PC-9 (cell line): ENCODE results near the gene MYO1E. TPM values are rescaled to one million over a fixed set of nuclear protein-coding genes. Genes with fewer than 3 reads are reported as not detected.

Experiments
- BruUV-seq: library from RNA; stranded (reverse); fragments of 400-500 nt; replicated peaks from 2 replicates; lab custom pipeline; 2021; lab: Mats Ljungman, UMichigan
- CTCF ChIA-PET: fragments of 300-600 bp; sonication (Branson Sonifier 250); formaldehyde crosslinking; loops from one replicate; lab custom pipeline; 2022; ENCODE audit warnings: antibody characterized with exemption; lab: Charles Lee
- POLR2A ChIA-PET: fragments of 300-600 bp; sonication (Branson Sonifier 250); formaldehyde crosslinking; loops from one replicate; lab custom pipeline; 2022; ENCODE audit warnings: antibody characterized with exemption; ENCODE audit not compliant: unreplicated experiment; lab: Charles Lee
- DNase-seq, 2 experiments: peaks; one replicate each; pipeline versions ENCODE4 v3.0.0 to v3.0.0-alpha.2; 2015 to 2022; ENCODE audit warnings: mixed read lengths in 1 of 2
- H2AFZ ChIP-seq: fragments of 200-600 bp; sonication (generic); 2 replicates; pipeline ENCODE4 v1.8.1; 2017; ENCODE audit warnings: antibody characterized with exemption
- H3F3A ChIP-seq: fragments of 200-600 bp; sonication (generic); 2 replicates; pipeline ENCODE4 v1.8.1; 2017; ENCODE audit warnings: antibody characterized with exemption, mild to moderate bottlenecking, low read depth; ENCODE audit not compliant: insufficient read depth
- H3K27ac ChIP-seq: fragments of 200-600 bp; sonication (generic); 2 replicates; pipeline ENCODE4 v1.6.1; 2016; ENCODE audit warnings: mixed run types
- H3K27me3 ChIP-seq: fragments of 200-600 bp; sonication (generic); 2 replicates; pipeline ENCODE4 v1.6.1; 2016; ENCODE audit warnings: low read depth, mixed run types; ENCODE audit not compliant: insufficient read depth
- H3K36me3 ChIP-seq: fragments of 200-600 bp; sonication (generic); 2 replicates; pipeline ENCODE4 v1.6.1; 2016; ENCODE audit warnings: low read depth, mixed run types
- H3K4me1 ChIP-seq: fragments of 200-600 bp; sonication (generic); replicated peaks from 2 replicates; pipeline ENCODE4 v1.6.1; 2016; ENCODE audit warnings: mixed run types; ENCODE audit not compliant: insufficient read depth
- H3K4me2 ChIP-seq: fragments of 200-600 bp; sonication (generic); 2 replicates; pipeline ENCODE4 v1.6.1; 2017; ENCODE audit warnings: mixed run types
- H3K4me3 ChIP-seq: fragments of 200-600 bp; sonication (generic); 2 replicates; pipeline ENCODE4 v1.6.1; 2016; ENCODE audit warnings: mixed run types
- H3K79me2 ChIP-seq: fragments of 200-600 bp; sonication (generic); 2 replicates; pipeline ENCODE4 v1.6.1; 2017; ENCODE audit warnings: low read depth, mixed run types
- H3K9me2 ChIP-seq: fragments of 200-600 bp; sonication (generic); 2 replicates; pipeline ENCODE4 v1.8.1; 2017; ENCODE audit warnings: mild to moderate bottlenecking; ENCODE audit not compliant: insufficient read depth
- H3K9me3 ChIP-seq: fragments of 200-600 bp; sonication (generic); 2 replicates; pipeline ENCODE4 v1.8.1; 2016; ENCODE audit warnings: low read depth; ENCODE audit not compliant: insufficient read depth
- H4K20me1 ChIP-seq: fragments of 200-600 bp; sonication (generic); 2 replicates; pipeline ENCODE4 v1.8.1; 2017; ENCODE audit not compliant: insufficient read depth
- CTCF ChIP-seq: fragments of 200-600 bp; sonication (generic); conservative IDR thresholded peaks from 2 replicates; pipeline ENCODE4 v1.6.1; 2017; ENCODE audit warnings: mixed run types, antibody characterized with exemption, mild to moderate bottlenecking, moderate library complexity
- EZH2 ChIP-seq: fragments of 200-600 bp; sonication (generic); IDR thresholded peaks from 2 replicates; pipeline ENCODE4 v1.8.0; 2017; ENCODE audit warnings: antibody characterized with exemption, low read depth
- intact Hi-C: fragments of 100-400 bp; cut with micrococcal nuclease; formaldehyde crosslinking; loops from one replicate; pipeline ENCODE4 v1.10.0; 2022; ENCODE audit not compliant: unreplicated experiment
- total RNA-seq: library from RNA; stranded (reverse); gene quantifications from 2 replicates; pipeline ENCODE4 v1.2.3, GENCODE V29; 2021

MYO1E gene
- total RNA-seq, 1 experiment from 2014 or later = 156 TPM

GRCh38 chr15:59257140-59257539 lies 115.5 kb downstream of the MYO1E start:
- H3F3A ChIP-seq = peaks cover 55% of the 10 kb centered on the region
- peaks cover 20% of the 10 kb centered on the region; the same call in 1 of the 2 replicates for H3K36me3 ChIP-seq
- ChIA-PET CTCF (interaction anchor here (0.6 to 1.4 kb wide), 2 partner anchors 28 to 110 kb away, joined by 3 to 9 read pairs; no protein-coding TSS in a partner anchor), POLR2A (interaction anchor here (0.6 kb wide), 1 partner anchor 16 kb away, joined by 4 read pairs; no protein-coding TSS in a partner anchor)
- no peak overlapping the region for H3K4me3 ChIP-seq
- peak overlapping the region; percentile 67 for H3K4me2 ChIP-seq
- no peaks in the 10 kb centered on the region for H3K9me3 ChIP-seq
- H3K9me2 ChIP-seq = no peaks in the 10 kb centered on the region
- H4K20me1 ChIP-seq = no peaks in the 10 kb centered on the region
- peak overlapping the region; percentile 90 for H3K27ac ChIP-seq
- H3K4me1 ChIP-seq = peaks cover 54% of the 10 kb centered on the region
- H3K27me3 ChIP-seq = no peaks in the 10 kb centered on the region
- DNase-seq = no peak
- intact Hi-C loops = no loop called here
- no peak overlapping the region for H2AFZ ChIP-seq
- TF ChIP-seq CTCF (no peak), EZH2 (no peak)
- BruUV-seq = no TSS peak
- peaks cover 43% of the 10 kb centered on the region for H3K79me2 ChIP-seq

- CTCF ChIA-PET = interaction anchor here (1.0 to 1.4 kb wide), 2 partner anchors 81 to 110 kb away, joined by 3 to 4 read pairs; no protein-coding TSS in a partner anchor
- TF ChIP-seq EZH2 (no peak), CTCF (no peak)
- Histone ChIP-seq H3K4me1 (peaks cover 58% of the 10 kb centered on the region), H3K9me2 (no peaks in the 10 kb centered on the region), H4K20me1 (no peaks in the 10 kb centered on the region), H2AFZ (no peak overlapping the region), H3K9me3 (no peaks in the 10 kb centered on the region), H3K4me2 (peak overlapping the region; percentile 67), H3K27ac (peak overlapping the region; percentile 90), H3K79me2 (peaks cover 48% of the 10 kb centered on the region), H3K36me3 (peaks cover 23% of the 10 kb centered on the region; the same call in 1 of the 2 replicates), H3K27me3 (no peaks in the 10 kb centered on the region), H3F3A (peaks cover 55% of the 10 kb centered on the region), H3K4me3 (no peak overlapping the region)
- peak; percentile 61 to 93 for DNase-seq
- no TSS peak for BruUV-seq
- POLR2A ChIA-PET = interaction anchor here (0.6 to 0.7 kb wide), 2 partner anchors 16 to 86 kb away, joined by 4 to 5 read pairs; no protein-coding TSS in a partner anchor
- intact Hi-C loops = loop anchor here (1.0 kb wide), 3 partner anchors 20 to 42 kb away; no protein-coding TSS in a partner anchor
Measured at GRCh38 chr15:59256482-59256881, 116.2 kb downstream of the MYO1E start.

GRCh38 chr15:59255680-59256336 lies 116.9 kb downstream of the MYO1E start:
- H3K36me3 ChIP-seq = peaks cover 28% of the 10 kb centered on the region; the same call in 1 of the 2 replicates
- H3K9me2 ChIP-seq = no peaks in the 10 kb centered on the region
- peaks cover 65% of the 10 kb centered on the region for H3K4me1 ChIP-seq
- intact Hi-C loops = loop anchor here (1.0 kb wide), 3 partner anchors 20 to 42 kb away; no protein-coding TSS in a partner anchor
- ChIA-PET POLR2A (interaction anchor here (0.7 kb wide), 3 partner anchors 44 to 246 kb away, joined by 4 to 5 read pairs (median 5); no protein-coding TSS in a partner anchor), CTCF (interaction anchor here (1.0 kb wide), 1 partner anchor 81 kb away, joined by 4 read pairs; no protein-coding TSS in a partner anchor)
- peaks cover 61% of the 10 kb centered on the region for H3F3A ChIP-seq
- peaks cover 55% of the 10 kb centered on the region for H3K79me2 ChIP-seq
- peak; percentile 46 to 93 for DNase-seq
- no peak for TF ChIP-seq CTCF
- no peak for TF ChIP-seq EZH2
- H3K9me3 ChIP-seq = no peaks in the 10 kb centered on the region
- H2AFZ ChIP-seq = no peak overlapping the region
- H4K20me1 ChIP-seq = no peaks in the 10 kb centered on the region
- no peak overlapping the region for H3K4me3 ChIP-seq
- peak overlapping the region; percentile 67 for H3K4me2 ChIP-seq
- no peaks in the 10 kb centered on the region for H3K27me3 ChIP-seq
- no TSS peak for BruUV-seq
- H3K27ac ChIP-seq = peak overlapping the region; percentile 90
